A549 (cell line): ENCODE results near the gene PTPRN2. TPM values are rescaled to one million over a fixed set of nuclear protein-coding genes. Genes with fewer than 3 reads are reported as not detected.
A peak's percentile ranks its signal among the peaks of the same experiment; 100 is the strongest.

ENCODE experiments used
- ATAC-seq, 2 experiments: fragments of 200-7000 bp in 1 of 2; fragments of >200 bp in 1 of 2; cut with Nextera tagmentation in 1 of 2; cut with Tn5 transposase in 1 of 2; 3 replicates each; pipeline versions ENCODE4 v1.8.0 to v1.9.1; 2018 to 2020; ENCODE audit warnings: mild to moderate bottlenecking in 1 of 2, moderate library complexity in 1 of 2
- CTCF ChIA-PET: fragments of 300-600 bp; sonication (Branson Sonifier 250); formaldehyde crosslinking; extraction: SDS; loops from one replicate; lab custom pipeline; 2021; ENCODE audit warnings: antibody characterized with exemption, inconsistent platforms; lab: Yijun Ruan, JAX
- POLR2A ChIA-PET: fragments of 350-600 bp; formaldehyde crosslinking; extraction: SDS; loops from one replicate; lab custom pipeline; 2021; ENCODE audit warnings: antibody characterized with exemption, inconsistent platforms; lab: Yijun Ruan, JAX
- DNase-seq, 2 experiments: peaks; one replicate each; pipeline versions ENCODE4 v3.0.0 to v3.0.0-alpha.2; 2011 to 2016; ENCODE audit warnings: low read depth in 1 of 2, low spot score in 1 of 2
- FAIRE-seq: peaks from 2 replicates; lab custom pipeline; 2011; peaks lifted over from hg19 to GRCh38; lab: Jason Lieb, UNC
- H3K27ac ChIP-seq, 2 experiments: fragments of >200 bp; sonication (Bioruptor Twin); formaldehyde crosslinking; 3 replicates each; pipeline ENCODE4 v1.5.1; 2016 to 2017
- H3K4me1 ChIP-seq: fragments of >200 bp; sonication (Bioruptor Twin); formaldehyde crosslinking; 3 replicates; pipeline ENCODE4 v1.6.1; 2016
- H3K4me2 ChIP-seq: fragments of >200 bp; sonication (Bioruptor Twin); formaldehyde crosslinking; 3 replicates; pipeline ENCODE4 v1.6.1; 2016
- H3K4me3 ChIP-seq: fragments of >200 bp; sonication (Bioruptor Twin); formaldehyde crosslinking; 3 replicates; pipeline ENCODE4 v1.5.1; 2016
- H3K9me3 ChIP-seq: fragments of >200 bp; sonication (Bioruptor Twin); formaldehyde crosslinking; 3 replicates; pipeline ENCODE4 v1.6.1; 2016
- CHD2 ChIP-seq: fragments of 150-350 bp; IDR thresholded peaks from 2 replicates; pipeline ENCODE4 v1.6.1; 2014; ENCODE audit warnings: low read length; ENCODE audit not compliant: partially characterized antibody
- ESRRA ChIP-seq: fragments of 150-350 bp; IDR thresholded peaks from 2 replicates; pipeline ENCODE4 v1.6.1; 2014; ENCODE audit warnings: mild to moderate bottlenecking, low read length, borderline replicate concordance
- FOSL2 ChIP-seq, 2 experiments: fragments of 450-650 bp in 1 of 2; fragments of >200 bp in 1 of 2; sonication (Bioruptor Twin) in 1 of 2; formaldehyde crosslinking; IDR thresholded peaks; 2 replicates each; pipeline versions ENCODE4 v1.5.0 to v1.6.1; 2016 to 2020; ENCODE audit warnings: mild to moderate bottlenecking in 1 of 2, moderate library complexity in 1 of 2
- FOXS1 ChIP-seq: fragments of 250-450 bp; sonication (Bioruptor Pico); IDR thresholded peaks from 2 replicates; pipeline ENCODE4 v1.5.0; 2020; ENCODE audit warnings: mild to moderate bottlenecking, moderate library complexity
- HDAC2 ChIP-seq: fragments of 200-600 bp; sonication (generic); IDR thresholded peaks from 2 replicates; pipeline ENCODE4 v1.6.1; 2016
- KDM1A ChIP-seq: fragments of 200-600 bp; sonication (generic); IDR thresholded peaks from 2 replicates; pipeline ENCODE4 v1.6.1; 2016; ENCODE audit warnings: low read depth, mild to moderate bottlenecking
- KDM5A ChIP-seq: fragments of 200-600 bp; sonication (generic); IDR thresholded peaks from 2 replicates; pipeline ENCODE4 v1.6.1; 2016; ENCODE audit warnings: antibody characterized with exemption, mild to moderate bottlenecking
- NPAS2 ChIP-seq: fragments of 250-450 bp; sonication (Bioruptor Pico); IDR thresholded peaks from 2 replicates; pipeline ENCODE4 v1.8.0; 2022; ENCODE audit warnings: mild to moderate bottlenecking, moderate library complexity, borderline replicate concordance
- NR3C1 ChIP-seq: fragments of >200 bp; sonication (Bioruptor Twin); formaldehyde crosslinking; IDR thresholded peaks from 3 replicates; pipeline ENCODE4 v1.6.1; 2017
- PHF8 ChIP-seq: fragments of 200-600 bp; sonication (generic); IDR thresholded peaks from 2 replicates; pipeline ENCODE4 v1.6.1; 2016; ENCODE audit warnings: low read depth, mild to moderate bottlenecking, antibody characterized with exemption, moderate library complexity, borderline replicate concordance
- POLR2A ChIP-seq: IDR thresholded peaks from 2 replicates; pipeline ENCODE4 v1.6.1; 2012; ENCODE audit warnings: mild to moderate bottlenecking, low read length
- POLR2AphosphoS2 ChIP-seq: conservative IDR thresholded peaks from 2 replicates; pipeline ENCODE4 v1.6.1; 2012; ENCODE audit warnings: low read length, improper control_type of control experiment, inconsistent platforms
- RNF2 ChIP-seq: fragments of 200-600 bp; sonication (generic); IDR thresholded peaks from 2 replicates; pipeline ENCODE4 v1.6.1; 2016; ENCODE audit warnings: low read depth, mild to moderate bottlenecking, antibody characterized with exemption, moderate library complexity, borderline replicate concordance
- TP53 ChIP-seq: fragments of 250-450 bp; sonication (Bioruptor Pico); IDR thresholded peaks from 2 replicates; pipeline ENCODE4 v1.5.0; 2021; ENCODE audit warnings: mild to moderate bottlenecking, moderate library complexity
- ZC3H11A ChIP-seq: fragments of 450-650 bp; IDR thresholded peaks from 2 replicates; pipeline ENCODE4 v1.6.1; 2014; ENCODE audit warnings: antibody characterized with exemption, mild to moderate bottlenecking
- ZNF302 ChIP-seq: fragments of 250-450 bp; sonication (Bioruptor Pico); IDR thresholded peaks from 2 replicates; pipeline ENCODE4 v1.9.0; 2021; ENCODE audit warnings: inconsistent platforms, mild to moderate bottlenecking, moderate library complexity
- WGBS: methylation state at CpG from one replicate; pipeline ENCODE4 v1.1.6; 2017; ENCODE audit errors: missing lambda C conversion rate; 5-methylcytosine and 5-hydroxymethylcytosine counted together
- polyA plus RNA-seq, 4 experiments: library from polyadenylated mRNA; depleted of rRNA in 3 of 4; stranded (reverse); fragments of >200 nt; fragmentation: RNase III in 1 of 4; extraction: RNeasy Plus Mini Kit Qiagen cat#74134 plus additional on column Dnase treatment in 1 of 4; gene quantifications; 2 replicates in 3 of 4; 3 replicates in 1 of 4; pipeline ENCODE4 v1.2.3, GENCODE V29; 2011 to 2017
- TF ChIP-seq, protein P1 (sequence below): fragments of >200 bp; sonication (Bioruptor Twin); formaldehyde crosslinking; IDR thresholded peaks from 3 replicates; pipeline ENCODE4 v1.5.1; 2016
- TF ChIP-seq, protein P2 (sequence below): IDR thresholded peaks from 2 replicates; pipeline ENCODE4 v1.6.1; 2012; ENCODE audit warnings: low read depth, borderline replicate concordance
- TF ChIP-seq, protein P3 (sequence below): fragments of 250-450 bp; sonication (Bioruptor Pico); IDR thresholded peaks from 2 replicates; pipeline ENCODE4 v1.5.0; 2020; ENCODE audit warnings: low read depth, mild to moderate bottlenecking, moderate library complexity
- TF ChIP-seq, protein P4 (sequence below): fragments of 200-600 bp; sonication (generic); IDR thresholded peaks from 2 replicates; pipeline ENCODE4 v1.6.1; 2016; ENCODE audit warnings: antibody characterized with exemption, mild to moderate bottlenecking, moderate library complexity
- TF ChIP-seq, protein P5 (sequence below): fragments of 150-350 bp; IDR thresholded peaks from 2 replicates; pipeline ENCODE4 v1.6.1; 2014; ENCODE audit warnings: low read depth, mild to moderate bottlenecking, low read length

PTPRN2 gene
- polyA plus RNA-seq, 2 of the 4 experiments (the other 2 are of a cell fraction) = 0.41 to 1.2 TPM

DNA sequence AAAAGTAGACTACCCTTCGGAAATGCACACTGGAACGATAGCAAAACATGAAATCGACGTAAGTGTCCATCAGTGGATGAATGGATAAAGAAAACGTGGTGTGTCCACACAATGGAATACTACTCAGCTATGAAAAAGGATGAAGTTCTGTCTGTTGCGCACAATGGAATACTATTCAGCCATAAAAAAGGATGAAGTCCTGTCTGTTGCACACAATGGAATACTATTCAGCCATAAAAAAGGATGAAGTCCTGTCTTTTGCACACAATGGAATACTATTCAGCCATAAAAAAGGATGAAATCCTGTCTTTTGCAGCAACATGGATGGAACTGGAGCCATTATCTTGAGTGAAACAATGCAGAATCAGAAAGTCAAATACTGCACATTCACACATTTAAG is 591.8 kb downstream of the PTPRN2 start:
- 60% methylated on average over 6 of the region's 6 CpGs for WGBS
- ATAC-seq (no peak), DNase-seq (no peak), FAIRE-seq (no peak)
- ChIA-PET POLR2A (no interaction called here), CTCF (no interaction called here)
- H3K4me2 ChIP-seq = no peak overlapping the region
- TF ChIP-seq, protein P1, sequence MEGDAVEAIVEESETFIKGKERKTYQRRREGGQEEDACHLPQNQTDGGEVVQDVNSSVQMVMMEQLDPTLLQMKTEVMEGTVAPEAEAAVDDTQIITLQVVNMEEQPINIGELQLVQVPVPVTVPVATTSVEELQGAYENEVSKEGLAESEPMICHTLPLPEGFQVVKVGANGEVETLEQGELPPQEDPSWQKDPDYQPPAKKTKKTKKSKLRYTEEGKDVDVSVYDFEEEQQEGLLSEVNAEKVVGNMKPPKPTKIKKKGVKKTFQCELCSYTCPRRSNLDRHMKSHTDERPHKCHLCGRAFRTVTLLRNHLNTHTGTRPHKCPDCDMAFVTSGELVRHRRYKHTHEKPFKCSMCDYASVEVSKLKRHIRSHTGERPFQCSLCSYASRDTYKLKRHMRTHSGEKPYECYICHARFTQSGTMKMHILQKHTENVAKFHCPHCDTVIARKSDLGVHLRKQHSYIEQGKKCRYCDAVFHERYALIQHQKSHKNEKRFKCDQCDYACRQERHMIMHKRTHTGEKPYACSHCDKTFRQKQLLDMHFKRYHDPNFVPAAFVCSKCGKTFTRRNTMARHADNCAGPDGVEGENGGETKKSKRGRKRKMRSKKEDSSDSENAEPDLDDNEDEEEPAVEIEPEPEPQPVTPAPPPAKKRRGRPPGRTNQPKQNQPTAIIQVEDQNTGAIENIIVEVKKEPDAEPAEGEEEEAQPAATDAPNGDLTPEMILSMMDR = no peak
- peak; percentile 60; the same call in 1 of the 2 replicates for TF ChIP-seq HDAC2
- peak; percentile 89 for TF ChIP-seq KDM1A
- no peak overlapping the region for H3K27ac ChIP-seq
- no peaks in the 10 kb centered on the region for H3K9me3 ChIP-seq
- no peak overlapping the region for H3K4me3 ChIP-seq
- no peaks in the 10 kb centered on the region for H3K4me1 ChIP-seq

DNA sequence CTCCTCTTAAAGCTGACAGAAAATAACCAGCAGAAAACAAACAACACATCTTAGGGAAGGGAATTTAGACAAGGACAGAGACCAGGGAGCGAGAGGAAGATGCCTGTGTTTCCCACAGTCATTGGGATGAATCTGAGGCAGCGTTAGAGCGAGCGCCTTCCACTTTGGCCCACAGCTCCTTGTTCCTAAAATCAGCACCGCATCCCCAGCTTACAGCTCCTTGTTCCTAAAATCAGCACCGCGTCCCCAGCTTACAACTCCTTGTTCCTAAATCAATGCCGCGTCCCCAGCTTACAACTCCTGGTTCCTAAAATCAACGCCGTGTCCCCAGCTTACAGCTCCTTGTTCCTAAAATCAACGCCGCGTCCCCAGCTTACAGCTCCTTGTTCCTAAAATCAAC is 593.3 kb downstream of the PTPRN2 start:
- no peak for FAIRE-seq
- Histone ChIP-seq H3K4me2 (no peak overlapping the region), H3K9me3 (no peaks in the 10 kb centered on the region)
- POLR2A ChIA-PET = no interaction called here
- no peak for DNase-seq
- TF ChIP-seq TP53 (CRISPR knock-in tag) (no peak), FOSL2 (IDR thresholded peaks at IDR 0.05) (no peak), FOSL2 (CRISPR knock-in tag; IDR thresholded peaks at IDR 0.05) (no peak), CHD2 (no peak)
- TF ChIP-seq, protein P2, sequence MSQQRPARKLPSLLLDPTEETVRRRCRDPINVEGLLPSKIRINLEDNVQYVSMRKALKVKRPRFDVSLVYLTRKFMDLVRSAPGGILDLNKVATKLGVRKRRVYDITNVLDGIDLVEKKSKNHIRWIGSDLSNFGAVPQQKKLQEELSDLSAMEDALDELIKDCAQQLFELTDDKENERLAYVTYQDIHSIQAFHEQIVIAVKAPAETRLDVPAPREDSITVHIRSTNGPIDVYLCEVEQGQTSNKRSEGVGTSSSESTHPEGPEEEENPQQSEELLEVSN = no peak
- TF ChIP-seq, all 56 proteins: peak for 0
- no peaks in the 10 kb centered on the region for H3K4me1 ChIP-seq
- ATAC-seq = no peak
- CTCF ChIA-PET = no interaction called here
- 79% methylated on average over 14 of the region's 14 CpGs for WGBS
- H3K27ac ChIP-seq = no peak overlapping the region
- H3K4me3 ChIP-seq = no peak overlapping the region

DNA sequence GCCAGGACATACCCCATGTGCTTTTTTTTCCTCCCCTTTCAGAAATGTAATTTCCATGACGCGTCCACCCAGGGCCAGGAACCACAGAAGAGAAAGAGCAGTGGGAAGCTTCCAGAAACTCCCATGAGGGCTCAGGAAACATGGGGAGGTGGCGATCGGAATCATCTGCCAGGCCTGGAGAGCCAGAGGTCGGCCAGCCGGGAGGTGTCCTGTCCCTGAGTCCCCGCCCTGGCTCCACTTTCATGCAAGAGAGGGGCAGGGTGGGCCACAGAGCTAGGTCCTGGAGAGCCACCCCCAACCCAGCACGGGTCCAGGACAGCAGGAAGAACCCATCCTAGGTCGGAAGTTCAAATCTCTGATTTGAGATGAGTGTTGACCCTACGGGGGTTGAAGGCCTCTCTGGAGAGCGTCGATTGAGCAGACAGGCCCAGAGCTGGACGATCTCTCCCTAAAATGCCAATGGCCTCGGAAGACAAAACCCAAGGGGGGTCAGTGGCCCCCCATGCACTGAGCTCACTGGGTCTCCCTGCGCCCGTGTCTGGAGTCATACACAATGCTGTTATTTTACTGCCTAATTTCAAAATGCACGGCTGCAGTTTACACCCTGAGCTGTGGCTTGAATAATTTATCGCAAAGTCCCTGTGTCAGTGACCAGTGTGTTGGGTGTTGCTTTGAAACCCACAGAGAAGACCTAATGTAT is 594.1 kb downstream of the PTPRN2 start:
- ATAC-seq = no peak
- no peak for FAIRE-seq
- DNase-seq = no peak
- Histone ChIP-seq H3K4me2 (no peak overlapping the region), H3K4me3 (no peak overlapping the region), H3K27ac (no peak overlapping the region), H3K4me1 (no peaks in the 10 kb centered on the region), H3K9me3 (no peaks in the 10 kb centered on the region)
- no peak for TF ChIP-seq ZC3H11A
- TF ChIP-seq ZNF302 = no peak
- no peak for TF ChIP-seq RNF2
- TF ChIP-seq KDM5A = no peak
- ChIA-PET POLR2A (no interaction called here), CTCF (no interaction called here)
- 62% methylated on average over 17 of the region's 18 CpGs for WGBS

DNA sequence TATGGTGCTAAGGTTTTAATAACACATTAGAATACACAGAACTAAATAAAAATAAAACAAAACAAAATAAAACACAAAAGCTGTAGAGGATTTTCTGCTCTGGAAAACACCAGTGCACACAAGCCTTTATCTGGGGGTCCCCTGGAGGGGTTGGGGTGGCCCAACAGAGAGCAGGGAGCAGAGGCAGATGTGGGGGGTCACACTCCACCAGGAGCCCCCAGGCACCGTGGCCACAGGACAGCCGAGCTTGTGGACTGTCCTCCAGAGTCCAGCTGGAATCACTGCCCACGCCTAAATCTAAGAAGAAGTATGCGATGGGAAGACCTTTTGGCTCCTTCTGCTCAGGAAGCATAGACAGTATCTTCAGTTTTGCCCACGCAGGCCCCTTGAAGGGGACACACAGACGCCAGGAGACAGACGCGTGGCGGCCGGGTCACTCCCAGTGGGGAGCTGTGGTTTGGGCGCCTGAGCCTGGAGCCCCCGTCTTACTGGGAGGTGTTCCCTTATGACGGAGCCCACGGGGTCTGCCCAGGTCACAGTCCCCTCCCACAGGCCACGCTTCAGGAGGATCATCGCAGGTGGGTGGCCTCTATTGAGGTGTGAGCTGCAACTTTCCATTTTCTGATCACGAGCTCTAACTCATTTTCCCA is 595.0 kb downstream of the PTPRN2 start:
- CTCF ChIA-PET = no interaction called here
- H3K4me2 ChIP-seq = no peak overlapping the region
- DNase-seq (no peak), FAIRE-seq (no peak), ATAC-seq (no peak)
- 51% methylated on average over 10 of the region's 17 CpGs for whole genome bisulfite sequencing
- no peaks in the 10 kb centered on the region for H3K4me1 ChIP-seq
- POLR2A ChIA-PET = no interaction called here
- H3K4me3 ChIP-seq = no peak overlapping the region
- H3K27ac ChIP-seq = no peak overlapping the region
- H3K9me3 ChIP-seq = no peaks in the 10 kb centered on the region
- TF ChIP-seq POLR2A = no peak
- TF ChIP-seq FOXS1 = no peak
- no peak for TF ChIP-seq ESRRA
- no peak for TF ChIP-seq POLR2AphosphoS2
- TF ChIP-seq PHF8 = no peak
- TF ChIP-seq, protein P3, sequence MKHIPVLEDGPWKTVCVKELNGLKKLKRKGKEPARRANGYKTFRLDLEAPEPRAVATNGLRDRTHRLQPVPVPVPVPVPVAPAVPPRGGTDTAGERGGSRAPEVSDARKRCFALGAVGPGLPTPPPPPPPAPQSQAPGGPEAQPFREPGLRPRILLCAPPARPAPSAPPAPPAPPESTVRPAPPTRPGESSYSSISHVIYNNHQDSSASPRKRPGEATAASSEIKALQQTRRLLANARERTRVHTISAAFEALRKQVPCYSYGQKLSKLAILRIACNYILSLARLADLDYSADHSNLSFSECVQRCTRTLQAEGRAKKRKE (CRISPR knock-in tag) = no peak
- TF ChIP-seq NR3C1 = no peak
- no peak for TF ChIP-seq NPAS2 (CRISPR knock-in tag)
- TF ChIP-seq, protein P4, sequence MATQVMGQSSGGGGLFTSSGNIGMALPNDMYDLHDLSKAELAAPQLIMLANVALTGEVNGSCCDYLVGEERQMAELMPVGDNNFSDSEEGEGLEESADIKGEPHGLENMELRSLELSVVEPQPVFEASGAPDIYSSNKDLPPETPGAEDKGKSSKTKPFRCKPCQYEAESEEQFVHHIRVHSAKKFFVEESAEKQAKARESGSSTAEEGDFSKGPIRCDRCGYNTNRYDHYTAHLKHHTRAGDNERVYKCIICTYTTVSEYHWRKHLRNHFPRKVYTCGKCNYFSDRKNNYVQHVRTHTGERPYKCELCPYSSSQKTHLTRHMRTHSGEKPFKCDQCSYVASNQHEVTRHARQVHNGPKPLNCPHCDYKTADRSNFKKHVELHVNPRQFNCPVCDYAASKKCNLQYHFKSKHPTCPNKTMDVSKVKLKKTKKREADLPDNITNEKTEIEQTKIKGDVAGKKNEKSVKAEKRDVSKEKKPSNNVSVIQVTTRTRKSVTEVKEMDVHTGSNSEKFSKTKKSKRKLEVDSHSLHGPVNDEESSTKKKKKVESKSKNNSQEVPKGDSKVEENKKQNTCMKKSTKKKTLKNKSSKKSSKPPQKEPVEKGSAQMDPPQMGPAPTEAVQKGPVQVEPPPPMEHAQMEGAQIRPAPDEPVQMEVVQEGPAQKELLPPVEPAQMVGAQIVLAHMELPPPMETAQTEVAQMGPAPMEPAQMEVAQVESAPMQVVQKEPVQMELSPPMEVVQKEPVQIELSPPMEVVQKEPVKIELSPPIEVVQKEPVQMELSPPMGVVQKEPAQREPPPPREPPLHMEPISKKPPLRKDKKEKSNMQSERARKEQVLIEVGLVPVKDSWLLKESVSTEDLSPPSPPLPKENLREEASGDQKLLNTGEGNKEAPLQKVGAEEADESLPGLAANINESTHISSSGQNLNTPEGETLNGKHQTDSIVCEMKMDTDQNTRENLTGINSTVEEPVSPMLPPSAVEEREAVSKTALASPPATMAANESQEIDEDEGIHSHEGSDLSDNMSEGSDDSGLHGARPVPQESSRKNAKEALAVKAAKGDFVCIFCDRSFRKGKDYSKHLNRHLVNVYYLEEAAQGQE = no peak
- TF ChIP-seq, protein P5, sequence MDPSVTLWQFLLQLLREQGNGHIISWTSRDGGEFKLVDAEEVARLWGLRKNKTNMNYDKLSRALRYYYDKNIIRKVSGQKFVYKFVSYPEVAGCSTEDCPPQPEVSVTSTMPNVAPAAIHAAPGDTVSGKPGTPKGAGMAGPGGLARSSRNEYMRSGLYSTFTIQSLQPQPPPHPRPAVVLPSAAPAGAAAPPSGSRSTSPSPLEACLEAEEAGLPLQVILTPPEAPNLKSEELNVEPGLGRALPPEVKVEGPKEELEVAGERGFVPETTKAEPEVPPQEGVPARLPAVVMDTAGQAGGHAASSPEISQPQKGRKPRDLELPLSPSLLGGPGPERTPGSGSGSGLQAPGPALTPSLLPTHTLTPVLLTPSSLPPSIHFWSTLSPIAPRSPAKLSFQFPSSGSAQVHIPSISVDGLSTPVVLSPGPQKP = no peak
